GM19324 (cell line): ENCODE data around the gene RFTN1.

Source experiments
- ATAC-seq: cut with Tn5 transposase; IDR thresholded peaks from one replicate; pipeline ENCODE4 v1.9.1; 2021; ENCODE audit warnings: mild to moderate bottlenecking, moderate library complexity; ENCODE audit not compliant: unreplicated experiment, low FRiP score

Gene RFTN1

DNA sequence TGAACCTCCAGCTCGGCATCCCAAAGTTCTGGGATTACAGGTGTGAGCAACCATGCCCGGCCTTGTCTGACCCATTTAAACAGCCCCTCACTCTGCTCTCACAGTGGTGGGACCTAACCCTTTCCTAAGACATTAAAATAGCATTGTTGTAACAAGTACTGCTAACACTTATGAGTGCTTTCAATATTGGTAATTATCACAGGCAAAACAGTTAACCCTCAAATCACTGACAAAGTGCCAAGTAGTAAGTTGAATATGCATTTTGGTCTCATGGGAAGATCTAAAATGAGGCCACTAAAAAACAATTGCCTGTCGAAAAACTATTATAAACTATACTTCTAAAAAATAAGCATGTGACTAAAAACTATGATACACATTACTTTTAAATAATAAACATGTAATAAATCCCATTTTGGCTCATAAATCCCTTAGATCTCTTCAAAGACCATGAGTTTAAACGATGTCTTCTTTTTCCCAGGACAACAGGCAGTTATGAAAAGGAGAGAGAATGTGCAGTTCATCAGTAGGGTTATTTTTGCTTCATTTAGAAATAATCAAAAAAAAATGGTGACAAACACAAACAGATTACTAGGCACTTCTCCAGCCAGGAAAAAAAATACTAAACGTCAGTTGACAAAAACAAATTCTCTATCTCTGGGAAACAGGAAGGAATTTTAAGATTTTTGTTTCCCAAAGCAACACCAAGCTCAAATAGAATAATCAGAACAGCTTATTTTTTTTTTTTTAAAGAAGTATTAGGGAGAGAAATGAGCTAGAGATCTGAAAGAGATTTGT, 95.4 kb downstream of the RFTN1 start:
- ATAC-seq, result no peak

DNA sequence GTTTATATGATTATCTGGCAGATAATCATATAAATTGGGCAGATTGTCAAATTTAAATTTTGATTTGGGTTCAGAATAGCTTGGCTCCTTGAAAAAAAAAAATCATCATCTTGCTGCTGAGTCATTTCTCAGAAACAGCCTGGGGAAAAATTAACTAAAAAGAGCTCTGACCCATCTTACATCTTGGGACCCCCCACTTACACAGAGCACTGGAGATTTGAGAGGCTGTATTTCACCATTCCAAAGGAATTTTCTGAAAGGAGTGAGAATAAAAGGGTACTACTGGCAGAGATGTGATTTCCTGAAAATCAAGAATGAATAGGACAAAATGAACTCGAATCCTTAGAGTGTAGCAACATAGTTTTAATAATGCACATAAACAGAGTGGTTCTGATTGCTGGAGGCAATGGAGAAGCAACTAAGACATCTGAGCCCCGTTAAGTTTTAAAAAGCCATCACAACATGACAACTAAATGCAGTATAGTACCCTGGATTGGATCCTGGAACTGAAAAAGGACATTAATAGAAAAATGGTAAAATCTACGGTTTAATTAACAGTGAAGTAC, 97.5 kb downstream of the RFTN1 start:
- no peak for ATAC-seq

DNA sequence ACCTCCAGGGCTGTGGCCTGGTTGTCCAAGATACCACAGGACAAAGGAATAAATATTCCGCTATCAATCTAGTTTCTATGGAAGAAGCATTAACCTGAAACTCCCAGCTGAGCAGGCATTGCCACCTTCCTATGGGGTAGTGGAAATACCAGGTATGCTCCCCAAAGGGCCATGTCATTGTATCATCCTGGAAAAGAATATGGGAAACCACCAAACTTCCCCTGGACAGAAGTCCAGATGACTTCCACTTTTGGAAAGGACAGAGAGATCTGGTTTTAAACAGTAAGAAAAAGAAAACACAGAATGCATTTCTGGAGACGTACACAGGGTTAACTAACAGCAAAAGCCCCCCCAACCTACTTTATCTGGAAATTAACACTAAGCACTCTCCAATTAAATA, 100.2 kb downstream of the RFTN1 start:
- no peak for ATAC-seq

DNA sequence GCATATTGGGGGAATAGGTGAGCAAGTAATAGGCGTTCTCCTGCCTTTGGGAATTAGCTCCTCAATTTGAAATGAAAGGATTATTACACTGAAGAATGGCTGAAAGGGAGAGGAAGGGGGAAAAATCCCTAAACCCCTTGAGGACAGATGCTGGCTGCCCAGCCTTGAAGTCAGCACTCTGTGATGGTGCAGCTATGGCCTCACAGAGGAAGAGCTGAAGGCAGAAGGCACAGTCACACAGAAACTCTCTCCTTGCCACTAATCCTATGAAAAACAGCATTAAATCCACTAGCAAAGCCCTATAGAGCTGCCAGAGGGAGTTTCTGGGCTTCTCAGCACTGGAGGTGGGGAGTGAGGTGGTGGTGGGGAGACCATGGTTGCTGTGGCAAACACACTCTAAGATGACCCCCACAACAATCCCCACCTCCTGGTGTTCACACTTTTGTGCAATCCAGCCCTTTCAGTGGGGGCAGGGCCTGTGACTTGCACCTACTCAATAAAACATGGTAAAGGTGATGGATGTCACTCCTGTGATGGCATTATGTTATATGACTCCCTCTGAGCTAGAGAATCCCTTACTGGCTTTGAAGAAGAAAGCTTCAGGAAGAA, 101.2 kb downstream of the RFTN1 start:
- no peak for ATAC-seq

DNA sequence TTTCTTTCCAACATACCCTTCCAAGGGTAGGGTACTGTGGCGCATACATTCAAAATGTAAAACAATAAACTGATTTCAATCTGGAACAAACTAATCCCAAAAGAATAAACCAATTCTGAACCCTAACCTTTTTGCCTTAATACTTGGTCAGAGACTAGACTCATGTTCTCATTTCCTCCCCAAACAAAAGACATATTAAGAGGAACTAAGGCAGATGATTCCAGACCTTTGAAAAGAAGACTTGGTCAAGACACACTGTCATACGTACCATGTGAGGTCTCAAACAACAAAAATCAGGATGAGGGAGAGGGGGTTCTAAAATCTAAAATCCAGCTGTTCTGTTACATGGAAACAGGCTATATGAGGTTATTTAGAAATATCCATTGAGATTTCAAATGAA, 102.1 kb downstream of the RFTN1 start:
- ATAC-seq, result no peak

DNA sequence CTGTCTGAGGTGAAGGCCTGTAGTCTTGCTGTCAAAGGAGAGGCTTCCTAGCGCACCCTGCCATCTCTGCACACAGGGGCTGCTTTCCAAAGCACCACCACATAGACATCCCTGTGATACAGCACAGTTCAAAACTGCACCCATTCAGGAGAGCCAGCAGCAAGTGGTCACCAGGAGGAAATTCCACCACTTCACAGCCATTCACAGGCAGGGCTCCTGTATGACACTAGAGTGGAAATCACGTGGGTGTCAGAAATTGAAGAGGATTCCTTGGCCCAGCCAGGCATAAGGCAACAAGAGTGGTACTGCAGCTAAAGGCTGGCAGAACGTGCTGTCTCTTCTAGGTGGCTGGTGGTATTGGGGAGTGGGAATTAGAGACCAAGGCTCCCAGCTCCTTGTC, 102.8 kb downstream of the RFTN1 start:
- ATAC-seq, result no peak

DNA sequence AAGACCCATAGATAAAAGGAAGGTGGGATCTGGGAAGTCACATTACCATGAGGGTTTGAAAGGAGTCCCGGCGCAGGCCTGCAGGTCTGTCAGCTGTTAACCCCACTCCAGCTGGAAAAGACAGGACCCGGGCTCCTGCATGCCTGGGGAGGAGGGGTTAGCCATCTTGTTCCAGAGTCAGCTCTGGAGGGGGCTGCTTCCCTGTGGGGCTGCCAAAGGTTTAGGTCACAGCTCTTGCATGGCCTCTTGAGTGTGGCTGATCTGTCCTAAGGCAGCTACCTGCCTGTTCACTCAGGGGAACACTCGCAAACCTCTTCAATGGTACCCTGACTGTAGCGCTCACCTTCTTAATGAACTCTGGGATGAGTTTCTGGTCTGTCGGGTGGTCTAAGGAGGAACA, 104.5 kb downstream of the RFTN1 start:
- ATAC-seq, result no peak

DNA sequence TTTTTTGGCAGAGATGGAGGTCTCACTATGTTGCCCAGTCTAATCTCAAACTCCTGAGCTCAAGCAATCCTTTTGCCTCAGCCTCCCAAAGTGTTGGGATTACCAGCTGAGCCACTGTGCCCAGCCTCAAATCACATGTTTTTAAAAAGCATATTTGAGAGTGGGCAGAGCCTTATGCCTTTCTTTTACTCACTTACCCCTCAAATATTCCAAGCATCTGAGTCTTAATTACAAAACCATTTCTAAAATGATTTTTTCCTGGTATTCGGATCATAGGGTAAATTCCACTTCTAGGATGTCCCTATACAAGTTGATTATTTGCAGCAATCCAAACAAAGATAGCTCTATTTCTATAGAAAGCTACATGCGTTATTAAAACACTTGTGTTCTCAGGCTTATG, 106.1 kb downstream of the RFTN1 start:
- no peak for ATAC-seq

DNA sequence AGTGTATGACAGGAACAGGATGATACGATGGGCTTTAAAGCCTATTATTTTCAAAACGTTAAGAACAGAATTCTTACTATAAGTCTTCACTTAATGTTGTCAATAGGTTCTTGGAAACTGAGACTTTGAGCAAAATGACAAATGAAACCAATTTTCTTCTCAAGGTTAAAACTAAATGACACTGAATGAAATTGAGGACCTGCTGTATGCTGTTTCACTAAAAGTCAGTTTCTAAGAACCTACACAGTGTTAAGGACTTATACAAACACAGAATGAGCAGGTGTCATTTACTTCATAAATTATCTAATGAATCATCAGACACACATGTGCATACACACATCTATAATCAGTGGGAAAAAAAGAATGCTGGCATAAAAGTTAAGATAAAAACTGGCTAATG, 106.9 kb downstream of the RFTN1 start:
- no peak for ATAC-seq

DNA sequence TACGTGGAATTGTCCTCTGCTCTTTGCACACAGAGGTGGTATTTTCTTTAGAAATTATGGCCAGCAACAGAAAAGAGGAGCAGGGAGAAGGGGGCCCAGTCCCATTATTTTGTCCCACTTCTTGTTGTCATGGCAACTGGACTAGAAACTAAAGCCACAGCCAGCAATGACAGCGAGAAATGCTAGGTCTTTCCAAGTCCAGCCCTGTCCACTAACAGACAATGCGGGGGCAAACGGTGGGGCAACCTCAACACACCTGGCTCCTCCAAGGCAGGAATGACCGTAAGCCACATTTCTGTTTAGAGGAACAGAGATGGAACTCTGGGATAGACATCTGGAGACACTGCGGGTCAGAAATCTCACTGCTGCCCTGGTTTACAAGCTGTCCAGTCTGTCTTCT, 107.3 kb downstream of the RFTN1 start:
- no peak for ATAC-seq

DNA sequence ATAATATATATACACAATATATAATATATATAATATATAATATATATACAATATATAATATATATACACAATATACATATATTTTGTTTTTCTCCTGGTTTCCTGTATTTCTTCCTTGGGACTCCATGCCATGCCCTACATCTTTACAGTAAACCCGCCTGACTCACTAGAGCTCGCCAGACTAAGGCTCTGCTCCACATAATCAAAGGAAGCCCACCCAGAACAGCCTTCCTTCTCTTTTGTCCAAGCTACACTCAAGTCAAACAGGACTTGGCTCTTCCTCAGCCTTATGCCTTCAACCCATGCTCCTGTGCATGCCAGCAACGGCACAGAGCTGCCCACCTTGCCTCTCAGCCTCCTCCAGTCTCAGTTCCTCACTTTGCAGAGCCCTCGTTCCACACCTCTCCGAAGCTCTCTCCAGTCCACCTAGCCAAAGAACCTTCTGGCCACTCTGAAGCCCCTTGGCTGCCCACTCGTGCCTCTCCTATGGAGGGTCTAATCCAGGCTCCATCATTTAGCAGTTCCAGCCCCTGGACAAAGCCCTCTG, 109.1 kb downstream of the RFTN1 start:
- no peak for ATAC-seq

DNA sequence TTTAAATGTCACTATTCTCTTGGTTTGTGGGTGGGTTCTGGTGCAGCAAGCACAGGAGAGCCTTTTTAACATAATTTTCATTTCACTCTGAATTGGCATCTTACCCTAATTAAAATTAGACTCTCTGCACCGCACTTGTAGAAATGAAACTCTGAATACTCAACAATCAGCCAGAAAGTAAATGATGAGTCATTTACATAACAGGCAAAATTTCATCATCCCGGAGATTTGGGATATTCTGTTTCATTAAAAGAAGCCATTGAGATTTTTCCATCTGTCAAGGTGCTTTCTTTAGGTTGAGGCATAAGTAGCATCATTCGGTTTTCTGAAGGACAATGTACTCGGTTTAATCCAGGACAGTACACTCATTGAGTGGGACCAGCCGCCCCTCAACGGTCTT, 111.0 kb downstream of the RFTN1 start:
- no peak for ATAC-seq

DNA sequence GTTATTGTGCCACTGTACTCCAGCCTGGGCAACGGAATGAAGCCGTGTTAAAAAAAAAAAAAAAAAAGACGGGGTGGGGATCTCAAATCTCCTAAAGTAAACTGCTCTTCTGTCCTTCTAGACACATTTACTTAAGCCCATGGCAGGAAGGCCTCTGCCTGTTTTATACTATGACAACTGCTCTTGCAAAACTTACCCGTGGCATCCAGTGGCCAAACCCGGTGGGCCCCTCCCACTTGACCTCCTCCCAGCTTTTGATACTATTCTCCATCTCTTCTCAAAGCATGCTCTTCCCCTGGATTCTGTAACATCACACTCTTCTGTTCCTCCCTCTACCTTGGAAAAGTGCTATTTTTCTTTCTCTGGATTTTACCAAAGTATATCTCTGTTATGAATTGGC, 112.2 kb downstream of the RFTN1 start:
- ATAC-seq, result no peak

DNA sequence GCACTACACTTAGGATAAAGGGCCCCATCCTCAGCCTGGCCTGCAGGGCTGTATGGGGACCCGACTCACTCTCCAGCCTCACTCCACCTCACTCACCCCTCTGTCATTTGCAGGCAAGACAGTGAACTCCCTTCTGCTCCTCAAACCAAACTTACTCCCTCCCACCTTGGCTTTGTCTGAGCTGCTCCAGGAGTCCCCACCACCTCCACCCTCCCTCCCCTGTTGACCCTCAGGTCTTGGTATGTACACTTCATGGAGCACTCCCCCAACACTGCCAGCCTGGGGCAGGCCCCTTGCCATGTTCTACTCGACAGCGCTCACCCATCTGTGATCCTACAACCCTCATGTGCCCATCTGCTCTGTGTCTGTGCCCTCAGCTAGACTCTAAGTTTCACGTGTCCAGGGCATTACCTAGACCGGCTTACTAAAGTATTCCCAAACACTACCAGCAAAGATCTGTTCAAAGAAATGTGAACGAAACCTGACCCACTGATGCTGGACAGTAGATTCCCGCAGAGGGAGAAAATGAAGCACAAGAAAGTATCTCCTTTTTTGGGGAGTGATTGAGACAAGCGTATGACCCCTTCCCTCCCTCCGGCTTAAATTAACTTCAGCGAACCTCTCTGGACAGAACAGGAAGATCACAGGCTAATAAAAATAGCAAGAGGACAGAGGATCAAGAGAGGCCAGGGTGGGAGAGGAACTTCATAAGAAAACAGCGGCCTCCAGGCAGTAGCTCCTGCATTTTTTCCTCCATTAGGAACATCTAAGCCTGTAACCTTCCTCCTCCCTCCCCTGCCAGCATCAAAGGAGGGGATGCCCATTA, 113.2 kb downstream of the RFTN1 start:
- no peak for ATAC-seq

DNA sequence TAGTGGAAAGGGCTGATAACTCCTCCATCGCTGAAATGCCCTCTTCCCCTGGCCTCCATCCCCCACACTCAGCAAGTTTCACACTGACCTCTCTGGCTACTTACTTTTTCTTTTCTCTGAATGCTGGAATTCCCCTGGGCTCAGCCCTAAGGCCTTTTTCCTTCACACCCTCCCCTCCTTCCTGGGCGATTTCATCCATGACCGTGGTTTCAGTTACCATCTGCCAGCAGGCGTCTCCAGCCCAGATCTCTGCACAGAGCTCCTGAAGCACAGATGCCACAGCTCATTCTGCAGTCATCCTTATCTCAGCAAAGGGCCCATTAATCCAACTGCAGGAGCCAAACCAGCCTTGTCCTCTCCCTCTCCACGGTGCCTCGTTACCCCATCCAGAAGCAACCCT, 114.0 kb downstream of the RFTN1 start:
- no peak for ATAC-seq

DNA sequence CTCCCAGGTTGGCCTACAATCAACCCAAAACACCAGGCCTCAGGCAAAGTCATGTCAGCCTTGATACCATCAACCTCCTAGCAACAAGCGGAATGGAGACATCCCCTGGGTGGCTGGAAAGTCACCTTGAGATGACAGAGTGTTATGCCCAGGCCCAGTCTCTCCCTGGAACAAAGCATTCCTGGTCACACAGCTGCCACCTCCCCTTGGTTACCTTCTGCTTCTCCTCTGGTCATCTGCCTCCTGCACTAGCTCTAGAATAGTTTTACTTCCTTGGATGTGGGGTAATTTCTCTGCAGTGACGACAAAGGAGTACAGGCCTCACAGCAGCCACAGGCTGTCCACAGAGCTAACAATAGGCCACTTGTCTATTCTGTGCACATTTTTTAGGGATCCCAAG, 114.9 kb downstream of the RFTN1 start:
- no peak for ATAC-seq

DNA sequence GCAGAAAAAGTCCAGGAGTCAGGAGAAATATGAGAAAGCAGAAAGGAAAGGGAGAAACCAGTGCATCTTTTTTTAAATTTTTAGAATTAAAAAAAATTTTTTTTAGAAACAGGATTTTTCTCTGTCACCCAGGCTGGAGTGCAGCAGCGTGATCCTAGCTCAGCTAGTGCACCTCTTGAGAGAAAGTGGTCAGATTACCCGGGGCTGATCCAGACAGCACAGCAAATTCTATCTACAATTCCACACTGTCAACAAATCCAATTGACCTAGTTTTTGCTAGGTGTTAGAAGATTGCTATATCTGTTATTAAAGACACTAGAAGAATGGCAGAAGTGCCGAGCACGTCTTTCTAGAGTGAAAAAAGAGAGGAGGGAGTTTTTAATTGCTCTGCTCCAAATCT, 117.3 kb downstream of the RFTN1 start:
- ATAC-seq, result no peak

DNA sequence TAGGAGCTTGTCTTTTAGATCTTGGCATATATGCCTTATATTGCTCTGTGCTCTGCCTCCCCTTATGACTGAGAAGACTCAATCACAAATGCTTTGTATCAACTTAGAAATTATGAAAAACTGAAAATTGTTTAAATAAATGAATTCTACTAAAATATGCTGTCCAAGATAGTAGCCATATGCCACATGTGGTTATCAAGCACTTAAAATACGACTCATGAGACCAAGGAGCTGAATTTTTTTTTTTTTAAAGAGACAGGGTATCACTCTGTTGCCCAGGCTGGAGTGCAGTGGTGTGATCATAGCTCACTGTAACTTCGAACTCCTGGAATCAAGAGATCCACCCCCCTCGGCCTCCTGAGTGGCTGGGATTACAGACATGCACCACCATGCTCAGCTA, 118.3 kb downstream of the RFTN1 start:
- ATAC-seq, result no peak

DNA sequence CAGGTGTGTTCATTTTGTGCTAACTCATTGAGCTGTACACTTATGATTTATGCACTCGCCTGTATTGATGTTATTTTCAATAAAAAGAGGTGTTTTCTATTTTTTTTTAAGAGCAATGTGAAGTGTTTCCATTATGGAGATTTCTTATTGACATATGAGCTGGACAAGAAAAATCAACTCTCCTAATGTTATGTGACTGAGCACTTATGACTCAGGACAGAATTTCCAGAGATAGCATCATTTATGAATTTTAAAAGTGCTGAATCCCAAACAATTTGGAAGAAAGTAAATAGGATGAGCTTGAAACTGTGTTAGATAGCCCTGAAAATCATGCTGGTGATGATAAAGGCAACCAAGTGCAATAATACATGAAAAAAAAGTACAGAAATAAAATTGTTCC, 118.9 kb downstream of the RFTN1 start:
- no peak for ATAC-seq

DNA sequence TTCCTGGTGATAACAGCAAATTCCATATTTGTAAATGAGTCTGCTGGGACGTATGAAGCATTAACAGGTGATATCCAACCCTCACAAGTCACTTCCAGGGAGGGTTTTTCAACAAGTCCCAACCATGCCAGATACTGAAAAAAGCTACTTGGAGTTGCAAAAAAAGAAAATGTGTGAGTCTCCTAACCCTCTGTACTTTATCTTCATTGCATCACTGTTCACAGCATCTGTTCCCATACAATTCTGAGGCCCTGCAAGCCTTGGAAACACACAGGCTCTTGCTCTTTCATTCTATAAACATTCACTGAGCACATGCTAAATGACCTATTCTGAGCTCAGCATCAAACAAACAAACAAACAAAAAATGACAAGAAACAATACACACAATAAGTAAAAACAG, 120.8 kb downstream of the RFTN1 start:
- ATAC-seq, result no peak

DNA sequence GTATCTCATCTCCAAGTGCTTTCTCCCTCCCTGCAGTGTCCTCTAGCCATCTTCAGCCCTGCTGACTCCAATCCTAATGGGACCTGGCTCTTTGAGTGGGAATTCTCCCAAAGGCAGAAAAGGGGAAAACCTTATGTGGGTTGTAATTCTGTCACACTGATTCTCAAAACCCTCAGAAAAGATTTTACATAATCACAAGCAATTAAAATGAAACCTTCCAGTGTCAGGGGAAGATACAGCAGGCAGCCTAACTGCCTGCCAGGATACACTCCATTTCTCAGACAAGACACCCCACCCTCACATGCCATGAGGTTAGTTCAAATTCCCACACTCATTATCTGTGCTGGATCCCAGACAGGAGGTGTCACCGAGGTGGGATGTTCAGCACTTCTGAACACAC, 121.4 kb downstream of the RFTN1 start:
- ATAC-seq, result no peak
